ENCODE data around the gene ERN1.
A peak's percentile ranks its signal among the peaks of the same experiment; 100 is the strongest.

The ERN1 gene

GRCh38 chr17:64083563-64084085 lies 46.3 kb downstream of the ERN1 start:
- DNase-seq (ENCODE audit: low read depth): no peak

DNA sequence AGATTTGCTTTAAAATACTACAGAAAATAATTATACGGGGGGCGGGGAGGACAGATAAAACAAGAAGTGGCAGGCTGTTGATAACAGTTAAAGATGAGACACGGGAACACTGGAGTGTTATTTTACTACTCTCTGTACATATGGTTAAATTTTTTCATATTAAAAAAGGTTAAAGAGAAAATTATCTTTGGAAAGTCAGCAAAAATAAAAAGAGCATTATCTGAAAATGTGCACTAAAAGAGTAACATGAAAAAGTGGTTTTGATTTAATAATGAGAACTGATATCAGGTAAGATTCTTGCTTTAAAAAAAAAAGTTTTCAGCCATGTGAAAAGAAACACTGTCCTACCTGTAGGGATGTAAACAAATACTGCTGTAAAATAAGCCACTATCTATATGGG lies 46.9 kb downstream of the ERN1 start:
- DNase-seq (ENCODE audit: low read depth): no peak

GRCh38 chr17:64081802-64082799 lies 47.8 kb downstream of the ERN1 start:
- DNase-seq (ENCODE audit: low read depth): peak; percentile 69

DNA sequence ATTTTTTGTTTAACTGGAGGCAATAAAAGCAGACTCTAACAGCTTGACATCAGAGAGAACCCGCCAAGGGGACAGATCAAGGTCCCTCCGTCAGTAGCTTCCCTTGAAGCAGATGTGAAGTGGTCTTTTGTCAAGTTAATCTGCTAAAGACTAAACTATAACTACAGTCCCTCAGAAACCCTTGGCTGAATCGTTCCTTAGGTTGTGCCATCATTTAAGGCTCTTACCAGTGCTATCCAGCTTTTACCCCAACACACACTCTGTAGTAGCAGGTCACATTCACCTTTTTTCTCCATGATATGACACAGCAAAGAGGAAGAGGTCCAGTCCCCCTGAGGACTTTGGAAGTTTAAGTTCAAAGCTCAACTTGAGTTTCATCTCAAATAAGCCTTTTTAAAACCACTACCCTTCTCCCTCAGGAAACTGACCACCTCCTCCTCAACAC lies 49.7 kb downstream of the ERN1 start:
- DNase-seq (ENCODE audit: low read depth): no peak

GRCh38 chr17:64077379-64077778 lies 52.6 kb downstream of the ERN1 start:
- DNase-seq (ENCODE audit: low read depth): no peak

DNA sequence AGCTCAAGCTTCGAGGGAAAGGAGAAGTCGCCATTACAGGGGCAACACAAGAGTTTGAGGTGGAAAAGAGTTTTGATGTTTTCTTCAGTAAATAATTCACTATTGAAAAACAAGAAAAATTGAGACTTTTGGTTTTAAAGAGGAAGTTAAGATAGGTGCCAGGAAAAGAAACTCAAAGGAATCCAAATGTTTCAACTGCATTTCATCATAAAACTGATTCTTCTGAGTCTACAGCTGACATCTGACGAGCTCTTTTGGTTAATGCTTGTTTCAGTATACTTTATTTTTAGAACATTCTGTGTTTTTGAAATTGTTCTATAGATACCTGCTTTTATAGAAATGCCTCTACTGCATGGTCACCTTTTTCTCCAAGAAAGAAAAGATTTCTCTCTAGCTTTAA lies 54.0 kb downstream of the ERN1 start:
- no peak for DNase-seq (ENCODE audit: low read depth)

DNA sequence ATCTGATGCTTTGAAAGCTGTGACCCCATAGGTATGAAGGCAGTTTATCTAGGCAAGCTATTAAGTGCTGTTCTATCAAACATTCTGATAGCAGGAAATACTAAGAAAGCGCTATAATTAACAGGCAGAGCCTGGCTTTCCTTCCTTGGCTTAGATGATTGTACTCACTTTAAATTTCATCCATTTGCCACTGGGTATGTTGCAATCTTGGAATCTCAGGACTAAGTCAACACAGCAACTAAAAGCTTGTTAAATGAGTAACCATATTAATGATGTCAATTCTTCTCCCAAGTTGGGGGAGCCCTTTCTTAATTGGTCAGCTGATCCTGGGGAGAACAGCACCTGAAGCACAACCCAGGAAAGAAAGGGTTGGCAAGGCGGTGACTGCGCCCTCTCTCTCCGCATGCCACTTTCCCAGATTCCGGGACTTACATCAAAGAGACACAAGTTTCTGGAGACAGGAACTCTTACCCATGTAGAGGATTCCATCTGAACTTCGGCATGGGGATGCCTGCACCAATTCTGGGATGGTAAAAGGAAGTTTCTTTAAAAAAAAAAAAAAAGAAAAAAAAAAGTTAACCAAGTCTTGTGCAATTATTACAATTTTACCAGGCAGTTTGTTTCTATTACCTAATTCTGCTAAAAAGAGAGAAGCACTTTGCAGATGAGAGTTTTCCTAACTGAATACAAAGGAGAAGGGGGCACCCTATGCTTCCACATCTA lies 55.1 kb downstream of the ERN1 start:
- no peak for DNase-seq (ENCODE audit: low read depth)

DNA sequence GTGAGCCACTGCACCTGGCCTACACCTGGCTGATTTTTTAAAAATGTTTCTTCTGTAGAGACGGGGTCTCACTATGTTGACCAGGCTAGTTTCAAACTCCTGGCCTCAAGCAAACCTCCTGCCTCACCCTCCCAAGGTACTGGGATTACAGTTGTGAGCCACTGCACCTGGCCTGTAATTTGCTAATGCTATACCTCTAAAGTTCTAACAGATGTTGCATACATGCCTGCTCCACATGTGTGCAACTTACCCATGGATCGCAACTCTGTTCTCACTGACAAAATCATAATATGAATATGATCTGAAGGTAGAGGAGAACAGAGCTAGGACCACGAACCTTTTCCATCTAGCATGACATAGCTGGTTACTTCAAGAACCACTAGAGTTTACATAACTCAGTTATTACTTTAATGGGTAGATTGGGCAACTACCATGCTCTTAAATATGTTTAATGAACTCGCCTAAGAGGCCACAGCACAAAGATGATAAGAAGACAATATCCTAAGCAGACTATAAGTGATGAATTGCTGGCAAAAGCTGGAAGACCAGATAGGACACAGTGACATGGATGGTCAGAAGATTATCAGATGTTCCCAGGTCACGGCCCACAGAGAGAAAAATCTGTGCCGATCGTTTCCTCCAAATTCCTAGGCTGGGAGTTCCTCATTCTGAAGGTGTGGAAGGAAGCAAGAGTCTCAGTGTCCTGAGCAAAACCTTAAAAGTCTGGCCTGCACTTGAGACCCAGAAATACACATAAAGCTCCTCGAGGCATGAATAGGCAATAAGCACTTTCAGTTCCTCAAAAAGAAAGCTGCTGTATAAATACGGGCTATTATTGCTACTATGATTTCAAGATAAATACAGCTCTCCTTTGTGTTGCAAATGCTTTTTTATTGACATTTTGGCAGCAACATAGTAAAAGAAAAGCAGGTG lies 55.9 kb downstream of the ERN1 start:
- DNase-seq (ENCODE audit: low read depth): no peak

GRCh38 chr17:64071111-64071510 lies 58.8 kb downstream of the ERN1 start:
- no peak for DNase-seq (ENCODE audit: low read depth)

GRCh38 chr17:64070213-64070612 lies 59.7 kb downstream of the ERN1 start:
- DNase-seq (ENCODE audit: low read depth): no peak

GRCh38 chr17:64069143-64069542 lies 60.8 kb downstream of the ERN1 start:
- no peak for DNase-seq (ENCODE audit: low read depth)

GRCh38 chr17:64067657-64068056 lies 62.3 kb downstream of the ERN1 start:
- DNase-seq (ENCODE audit: low read depth): no peak

GRCh38 chr17:64066716-64067115 lies 63.2 kb downstream of the ERN1 start:
- DNase-seq (ENCODE audit: low read depth): no peak

GRCh38 chr17:64065161-64065560 lies 64.8 kb downstream of the ERN1 start:
- DNase-seq (ENCODE audit: low read depth): no peak

DNA sequence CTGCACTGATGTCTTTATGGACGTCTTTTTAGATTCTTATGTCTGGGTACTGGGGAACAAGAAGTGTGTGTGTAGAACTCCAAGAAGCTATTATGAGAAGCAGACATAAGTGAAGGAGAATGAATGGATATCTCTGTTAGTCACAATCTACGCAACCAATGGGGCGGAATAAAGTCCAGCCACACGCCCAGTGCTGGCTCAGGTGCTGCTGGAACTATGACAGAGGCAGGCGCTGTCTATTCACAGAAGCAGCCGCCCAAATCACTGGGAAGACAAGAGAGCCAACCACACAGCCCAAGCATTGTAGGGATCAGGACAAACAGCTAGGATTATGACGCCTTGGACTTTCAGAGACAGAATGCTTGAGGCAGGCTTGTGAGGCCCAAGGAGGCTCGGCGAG lies 65.6 kb downstream of the ERN1 start:
- DNase-seq (ENCODE audit: low read depth): no peak

DNA sequence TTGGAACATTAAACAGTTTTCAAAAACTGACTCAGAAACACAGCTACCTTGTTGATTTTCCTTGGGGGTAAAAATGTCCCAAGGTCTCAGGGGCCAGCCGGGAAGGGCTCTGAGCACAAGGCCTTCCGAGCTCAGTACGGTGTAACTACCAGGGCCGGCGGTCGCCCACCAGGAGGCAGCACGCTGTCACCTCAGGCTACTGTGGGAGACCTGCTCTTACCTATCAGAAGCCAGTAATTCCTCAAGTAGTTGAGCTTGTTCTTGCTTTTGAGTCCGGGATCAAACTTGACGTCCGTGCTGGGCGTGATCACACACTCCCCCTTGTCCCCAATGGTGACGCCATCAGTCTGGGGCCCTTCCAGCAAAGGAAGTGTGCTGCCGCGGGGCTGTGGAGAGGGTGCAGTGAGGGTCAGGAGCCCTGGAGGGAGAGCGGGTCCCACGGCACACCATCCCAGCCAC lies 66.1 kb downstream of the ERN1 start:
- no peak for DNase-seq (ENCODE audit: low read depth)

DNA sequence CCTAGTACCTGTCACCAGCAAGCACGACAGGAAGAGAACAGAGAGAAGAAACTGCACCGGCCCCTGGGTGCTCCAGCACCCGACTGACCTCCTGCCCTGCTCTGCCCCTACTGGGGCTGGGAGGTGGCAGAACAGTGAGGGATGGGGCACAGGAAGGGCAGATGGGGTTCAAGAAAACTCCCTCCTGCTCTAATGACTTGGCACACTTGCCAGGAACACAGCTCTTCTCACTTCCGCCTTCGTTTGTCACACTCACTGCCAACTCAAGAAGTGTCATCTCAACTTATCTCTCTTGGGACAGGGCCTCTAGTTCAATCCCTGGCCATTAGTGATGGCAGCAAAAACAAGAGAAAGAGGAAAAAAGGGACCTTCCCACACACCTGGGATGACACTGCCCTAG lies 66.9 kb downstream of the ERN1 start:
- no peak for DNase-seq (ENCODE audit: low read depth)

- DNase-seq (ENCODE audit: low read depth): no peak
Measured at GRCh38 chr17:64061178-64061898, 68.6 kb downstream of the ERN1 start.

GRCh38 chr17:64060331-64060730 lies 69.6 kb downstream of the ERN1 start:
- no peak for DNase-seq (ENCODE audit: low read depth)

DNA sequence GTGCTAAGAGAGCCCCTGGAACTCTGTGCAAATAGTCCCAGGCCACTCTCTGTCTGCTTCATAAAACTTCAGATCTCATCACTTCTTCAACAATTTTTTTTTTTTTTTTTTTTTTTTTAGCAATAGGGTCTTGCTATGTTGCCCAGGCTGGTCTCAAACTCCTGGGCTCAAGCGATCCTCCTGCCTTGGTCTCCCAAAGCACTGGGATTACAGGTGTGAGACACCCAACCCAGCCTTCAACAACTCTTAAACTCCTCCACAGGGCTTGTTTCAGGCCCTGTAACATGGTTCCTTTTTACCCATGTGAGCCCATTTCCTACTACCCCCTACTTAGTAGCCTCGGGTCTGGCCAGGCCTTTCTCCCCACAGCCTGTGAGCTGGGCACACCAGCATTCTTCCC lies 70.2 kb downstream of the ERN1 start:
- no peak for DNase-seq (ENCODE audit: low read depth)

DNA sequence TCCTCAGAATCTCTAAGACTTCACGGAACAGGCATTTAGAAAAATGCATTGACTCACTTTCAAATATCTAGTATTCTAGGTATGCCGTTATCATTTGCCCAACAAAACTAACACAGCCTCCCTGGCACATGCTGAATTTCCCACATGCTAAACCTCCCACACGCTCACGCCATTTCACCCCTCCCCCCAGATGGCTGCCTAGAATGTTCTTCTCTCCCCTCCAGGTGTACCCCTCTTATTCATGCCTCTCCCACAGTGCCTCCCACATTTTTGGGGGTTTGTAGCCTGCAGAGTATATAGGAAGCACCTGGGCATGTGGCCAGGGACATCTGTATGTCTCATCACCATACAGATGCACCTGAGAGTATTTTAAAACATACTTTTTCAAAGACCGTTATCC lies 71.3 kb downstream of the ERN1 start:
- DNase-seq (ENCODE audit: low read depth): no peak

Measured in GM04504 (cell line).